Stimulated activated naive CD8-positive, alpha-beta T cell treated with anti-CD3 and anti-CD28 coated beads, Interleukin-15, amount 100 ng/mL, for 72 hours (primary cell): ENCODE measurements around the gene INTS11.

Source experiments
- ATAC-seq: fragments of 150-1000 bp; cut with Tn5 transposase; 2 replicates; pipeline ENCODE4 v1.10.0; 2021; ENCODE audit warnings: mild to moderate bottlenecking, moderate library complexity
- DNase-seq, 2 donors: peaks; one replicate each; pipeline ENCODE4 v3.0.0; 2021 to 2022
- H3K27ac Mint-ChIP-seq, 2 donors: one replicate each; pipeline ENCODE4 v1.8.0; 2022; ENCODE audit warnings: mild to moderate bottlenecking in 2 of 2, mixed read lengths in 2 of 2, moderate library complexity in 2 of 2
- H3K27me3 Mint-ChIP-seq: one replicate; pipeline ENCODE4 v1.8.0; 2022; ENCODE audit warnings: mixed read lengths
- H3K4me1 Mint-ChIP-seq: one replicate; pipeline ENCODE4 v1.8.0; 2022; ENCODE audit warnings: mild to moderate bottlenecking, mixed read lengths
- H3K4me3 Mint-ChIP-seq, 2 donors: one replicate each; pipeline ENCODE4 v1.8.0; 2022; ENCODE audit warnings: mild to moderate bottlenecking in 2 of 2, mixed read lengths in 2 of 2, moderate library complexity in 1 of 2
- H3K9me3 Mint-ChIP-seq, 2 donors: one replicate each; pipeline ENCODE4 v1.8.0; 2022; ENCODE audit warnings: mixed read lengths in 2 of 2

The INTS11 gene

GRCh38 chr1:1340185-1340584 lies 15.7 kb upstream of the INTS11 start:
- Mint-ChIP-seq H3K27ac (no peak overlapping the region), H3K4me3 (no peak overlapping the region)

DNA sequence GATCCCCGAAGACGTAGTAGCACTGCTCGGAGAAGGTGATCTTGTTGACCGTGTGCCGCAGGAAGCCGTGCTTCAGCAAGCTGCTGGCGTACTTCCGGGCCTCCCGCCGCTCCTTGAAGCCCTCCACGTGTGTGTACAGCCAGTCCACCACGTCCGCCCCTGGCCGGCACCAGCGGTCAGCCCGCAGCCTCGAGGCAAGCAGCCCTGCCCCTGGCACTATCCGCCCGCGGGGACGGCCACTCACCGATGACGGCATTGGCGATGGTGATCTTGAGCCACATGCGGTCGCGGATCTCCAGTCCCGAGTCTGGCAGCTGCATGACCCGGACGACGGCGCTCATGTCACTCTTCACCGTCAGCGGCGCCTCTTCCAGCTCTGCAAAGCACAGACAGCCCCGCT lies 13.8 kb upstream of the INTS11 start:
- Mint-ChIP-seq H3K27ac (no peak overlapping the region), H3K4me3 (no peak overlapping the region), H3K9me3 (peaks cover 0 to 7% of the 10 kb centered on the region in 2 donors), H3K27me3 (no peaks in the 10 kb centered on the region), H3K4me1 (peaks cover 8% of the 10 kb centered on the region)
- no peak for DNase-seq
- no peak for ATAC-seq

More at GRCh38 chr1:1340185-1340584, 15.7 kb upstream of the INTS11 start:
- Mint-ChIP-seq H3K27me3 (no peaks in the 10 kb centered on the region), H3K4me1 (peaks cover 23% of the 10 kb centered on the region), H3K9me3 (peaks cover 0 to 7% of the 10 kb centered on the region in 2 donors)
- no peak for DNase-seq
- no peak for ATAC-seq

DNA sequence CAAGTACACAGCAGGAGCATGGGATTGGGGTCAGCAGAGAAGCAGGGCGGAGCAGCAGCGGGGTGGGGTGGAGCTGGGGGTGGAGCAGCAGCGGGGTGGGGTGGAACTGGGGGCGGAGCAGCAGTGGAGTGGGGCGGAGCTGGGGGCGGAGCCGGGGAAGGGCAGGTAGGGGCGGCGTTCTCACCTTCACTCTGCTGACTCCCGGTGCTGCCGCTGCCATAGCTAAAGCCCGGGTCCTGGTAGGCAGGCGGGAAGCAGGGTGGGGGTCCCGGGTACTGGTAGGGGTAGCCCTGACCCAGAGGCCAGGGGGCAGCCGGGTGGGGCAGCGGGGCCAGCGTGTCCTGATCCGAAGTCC lies 13.3 kb upstream of the INTS11 start:
- ATAC-seq (peak; percentile 30), DNase-seq (no peak)
- Mint-ChIP-seq H3K4me1 (peaks cover 2% of the 10 kb centered on the region), H3K27ac (no peak overlapping the region), H3K4me3 (no peak overlapping the region), H3K27me3 (no peaks in the 10 kb centered on the region), H3K9me3 (peaks cover 0 to 7% of the 10 kb centered on the region in 2 donors)

GRCh38 chr1:1336931-1337792 lies 12.7 kb upstream of the INTS11 start:
- no peak overlapping the region for H3K4me3 Mint-ChIP-seq
- H3K4me1 Mint-ChIP-seq = no peaks in the 10 kb centered on the region
- peaks cover 0 to 7% of the 10 kb centered on the region in 2 donors for H3K9me3 Mint-ChIP-seq
- DNase-seq (no peak), ATAC-seq (no peak)
- no peak overlapping the region for H3K27ac Mint-ChIP-seq
- no peaks in the 10 kb centered on the region for H3K27me3 Mint-ChIP-seq

DNA sequence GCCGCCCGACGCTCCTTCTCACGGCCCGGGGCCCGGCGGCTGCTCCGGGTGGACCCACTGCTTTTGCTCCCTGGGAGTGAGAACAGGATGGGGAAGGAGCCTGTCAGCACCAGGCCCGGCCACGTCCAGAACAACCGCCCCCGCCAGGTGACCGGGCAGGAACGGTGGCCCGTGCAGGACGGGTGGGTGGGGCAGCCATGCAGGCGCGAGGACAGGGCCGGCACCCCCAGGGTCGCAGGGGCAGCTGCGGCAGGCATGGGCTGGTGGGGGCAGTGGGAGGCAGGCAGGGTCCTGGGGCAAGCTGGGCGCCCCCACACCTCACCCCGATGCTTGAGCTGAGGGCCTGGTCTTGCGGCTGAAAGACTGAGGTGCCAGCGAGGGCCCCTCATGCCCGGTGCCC lies 12.0 kb upstream of the INTS11 start:
- DNase-seq (no peak), ATAC-seq (no peak)
- H3K9me3 Mint-ChIP-seq = peaks cover 0 to 6% of the 10 kb centered on the region in 2 donors
- H3K27me3 Mint-ChIP-seq = no peaks in the 10 kb centered on the region
- no peaks in the 10 kb centered on the region for H3K4me1 Mint-ChIP-seq
- no peak overlapping the region for H3K27ac Mint-ChIP-seq
- H3K4me3 Mint-ChIP-seq = no peak overlapping the region

DNA sequence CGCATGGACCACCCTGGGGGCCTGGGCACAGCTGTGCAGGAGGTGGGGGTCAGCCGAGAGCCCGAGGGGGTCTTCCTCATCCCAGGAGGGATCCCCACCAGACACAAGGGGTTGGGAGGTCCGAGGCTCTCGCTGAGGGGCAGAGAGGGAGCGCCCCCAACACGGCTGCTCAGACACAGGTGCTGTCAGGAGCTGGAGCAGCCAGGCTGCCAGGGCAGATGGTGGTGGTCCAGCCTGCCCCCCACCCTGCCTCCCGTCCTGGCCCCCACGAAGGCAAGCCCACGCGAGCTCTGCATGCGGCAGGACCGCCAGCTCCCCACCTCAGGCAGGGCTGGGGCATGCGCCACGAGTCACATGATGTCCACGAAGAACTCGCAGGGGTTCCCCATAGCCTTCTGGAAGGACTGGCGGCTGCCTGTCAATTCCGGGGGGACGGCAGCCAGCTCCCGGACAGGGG lies 11.4 kb upstream of the INTS11 start:
- no peaks in the 10 kb centered on the region for H3K4me1 Mint-ChIP-seq
- peaks cover 0 to under 1% of the 10 kb centered on the region in 2 donors for H3K9me3 Mint-ChIP-seq
- no peaks in the 10 kb centered on the region for H3K27me3 Mint-ChIP-seq
- H3K4me3 Mint-ChIP-seq = no peak overlapping the region
- no peak for ATAC-seq
- DNase-seq = no peak
- no peak overlapping the region for H3K27ac Mint-ChIP-seq

- H3K4me3 Mint-ChIP-seq = no peak overlapping the region
- no peak overlapping the region for H3K27ac Mint-ChIP-seq
- H3K9me3 Mint-ChIP-seq = no peaks in the 10 kb centered on the region
- no peaks in the 10 kb centered on the region for H3K4me1 Mint-ChIP-seq
- ATAC-seq = no peak
- DNase-seq = no peak
- no peaks in the 10 kb centered on the region for H3K27me3 Mint-ChIP-seq
These were observed 10.8 kb upstream of the INTS11 start for GRCh38 chr1:1335283-1335682.

DNA sequence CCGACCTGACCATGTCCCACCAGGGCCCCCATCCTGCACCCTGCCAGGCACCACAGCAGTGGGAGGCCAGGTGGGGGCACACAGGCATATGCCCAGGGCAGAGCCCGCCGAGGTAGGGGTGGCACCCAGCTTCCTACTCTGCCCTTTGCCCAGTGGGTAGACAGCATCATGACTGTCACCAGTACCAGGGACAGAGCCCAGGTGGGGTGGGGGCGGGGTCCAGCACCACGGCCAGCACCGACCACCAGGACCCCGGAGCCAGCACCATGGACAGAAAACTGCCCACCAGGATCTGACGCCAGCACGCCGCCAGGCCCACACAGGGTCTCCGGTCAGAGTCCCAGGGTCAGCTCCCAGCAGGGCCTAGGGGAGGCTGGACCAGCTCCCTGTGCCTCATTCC lies 10.4 kb upstream of the INTS11 start:
- H3K27ac Mint-ChIP-seq = peak overlapping the region in 1 of 2 donors; percentile 74
- H3K4me3 Mint-ChIP-seq = no peak overlapping the region
- H3K4me1 Mint-ChIP-seq = no peaks in the 10 kb centered on the region
- ATAC-seq = no peak
- H3K9me3 Mint-ChIP-seq = peaks cover 2 to 3% of the 10 kb centered on the region in 2 donors
- DNase-seq = no peak
- H3K27me3 Mint-ChIP-seq = no peaks in the 10 kb centered on the region

DNA sequence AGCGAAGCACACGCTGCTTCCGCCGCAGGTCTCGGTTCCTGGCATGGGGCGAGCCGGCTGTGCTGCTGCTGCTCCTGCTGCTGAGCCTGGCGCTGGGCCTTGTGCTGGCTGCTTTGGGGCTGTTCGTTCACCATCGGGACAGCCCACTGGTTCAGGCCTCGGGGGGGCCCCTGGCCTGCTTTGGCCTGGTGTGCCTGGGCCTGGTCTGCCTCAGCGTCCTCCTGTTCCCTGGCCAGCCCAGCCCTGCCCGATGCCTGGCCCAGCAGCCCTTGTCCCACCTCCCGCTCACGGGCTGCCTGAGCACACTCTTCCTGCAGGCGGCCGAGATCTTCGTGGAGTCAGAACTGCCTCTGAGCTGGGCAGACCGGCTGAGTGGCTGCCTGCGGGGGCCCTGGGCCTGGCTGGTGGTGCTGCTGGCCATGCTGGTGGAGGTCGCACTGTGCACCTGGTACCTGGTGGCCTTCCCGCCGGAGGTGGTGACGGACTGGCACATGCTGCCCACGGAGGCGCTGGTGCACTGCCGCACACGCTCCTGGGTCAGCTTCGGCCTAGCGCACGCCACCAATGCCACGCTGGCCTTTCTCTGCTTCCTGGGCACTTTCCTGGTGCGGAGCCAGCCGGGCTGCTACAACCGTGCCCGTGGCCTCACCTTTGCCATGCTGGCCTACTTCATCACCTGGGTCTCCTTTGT lies 9.2 kb upstream of the INTS11 start:
- Mint-ChIP-seq H3K27me3 (no peaks in the 10 kb centered on the region), H3K4me3 (no peak overlapping the region), H3K4me1 (peaks cover 6% of the 10 kb centered on the region), H3K9me3 (peaks cover 4 to 6% of the 10 kb centered on the region in 2 donors), H3K27ac (peak overlapping the region in 1 of 2 donors; percentile 71)
- ATAC-seq (no peak), DNase-seq (no peak)

- Mint-ChIP-seq H3K4me3 (no peak overlapping the region), H3K4me1 (peaks cover 7% of the 10 kb centered on the region), H3K27me3 (no peaks in the 10 kb centered on the region), H3K9me3 (peaks cover 4 to 6% of the 10 kb centered on the region in 2 donors), H3K27ac (peak overlapping the region in 1 of 2 donors; percentile 42)
- ATAC-seq (no peak), DNase-seq (no peak)
These were observed 8.5 kb upstream of the INTS11 start for GRCh38 chr1:1332774-1333480.

- H3K9me3 Mint-ChIP-seq = peaks cover 4 to 6% of the 10 kb centered on the region in 2 donors
- no peak for ATAC-seq
- peak overlapping the region in 1 of 2 donors; percentile 27 for H3K27ac Mint-ChIP-seq
- no peak overlapping the region for H3K4me3 Mint-ChIP-seq
- peaks cover 12% of the 10 kb centered on the region for H3K4me1 Mint-ChIP-seq
- no peak for DNase-seq
- H3K27me3 Mint-ChIP-seq = no peaks in the 10 kb centered on the region
These were observed 7.7 kb upstream of the INTS11 start for GRCh38 chr1:1332031-1332755.

DNA sequence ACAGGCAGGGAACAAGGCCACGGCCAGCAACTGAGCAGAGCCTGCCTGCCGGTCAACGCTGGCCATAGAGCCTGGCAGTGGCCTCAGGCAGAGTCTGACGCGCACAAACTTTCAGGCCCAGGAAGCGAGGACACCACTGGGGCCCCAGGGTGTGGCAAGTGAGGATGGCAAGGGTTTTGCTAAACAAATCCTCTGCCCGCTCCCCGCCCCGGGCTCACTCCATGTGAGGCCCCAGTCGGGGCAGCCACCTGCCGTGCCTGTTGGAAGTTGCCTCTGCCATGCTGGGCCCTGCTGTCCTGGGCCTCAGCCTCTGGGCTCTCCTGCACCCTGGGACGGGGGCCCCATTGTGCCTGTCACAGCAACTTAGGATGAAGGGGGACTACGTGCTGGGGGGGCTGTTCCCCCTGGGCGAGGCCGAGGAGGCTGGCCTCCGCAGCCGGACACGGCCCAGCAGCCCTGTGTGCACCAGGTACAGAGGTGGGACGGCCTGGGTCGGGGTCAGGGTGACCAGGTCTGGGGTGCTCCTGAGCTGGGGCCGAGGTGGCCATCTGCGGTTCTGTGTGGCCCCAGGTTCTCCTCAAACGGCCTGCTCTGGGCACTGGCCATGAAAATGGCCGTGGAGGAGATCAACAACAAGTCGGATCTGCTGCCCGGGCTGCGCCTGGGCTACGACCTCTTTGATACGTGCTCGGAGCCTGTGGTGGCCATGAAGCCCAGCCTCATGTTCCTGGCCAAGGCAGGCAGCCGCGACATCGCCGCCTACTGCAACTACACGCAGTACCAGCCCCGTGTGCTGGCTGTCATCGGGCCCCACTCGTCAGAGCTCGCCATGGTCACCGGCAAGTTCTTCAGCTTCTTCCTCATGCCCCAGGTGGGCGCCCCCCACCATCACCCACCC lies 6.9 kb upstream of the INTS11 start, which contains the start of gene TAS1R3:
Gene TAS1R3, plus strand, starts transcription at position 213 of the 898 bp plus-strand sequence. Its CDS starts 66 bp downstream, at position 279.
- H3K4me1 Mint-ChIP-seq = peaks cover 18% of the 10 kb centered on the region
- no peak within 1 kb of the TSS for H3K4me3 Mint-ChIP-seq
- no peaks in the 10 kb centered on the region for H3K27me3 Mint-ChIP-seq
- peaks cover 4 to 6% of the 10 kb centered on the region in 2 donors for H3K9me3 Mint-ChIP-seq
- peak; percentile 6 for ATAC-seq
- no peak for DNase-seq
- H3K27ac Mint-ChIP-seq = peak within 1 kb of the TSS in 1 of 2 donors; percentile 19

- DNase-seq (no peak), ATAC-seq (no peak)
- H3K9me3 Mint-ChIP-seq = peaks cover 4 to 6% of the 10 kb centered on the region in 2 donors
- H3K27ac Mint-ChIP-seq = no peak overlapping the region
- H3K27me3 Mint-ChIP-seq = no peaks in the 10 kb centered on the region
- H3K4me1 Mint-ChIP-seq = peaks cover 26% of the 10 kb centered on the region
- no peak overlapping the region for H3K4me3 Mint-ChIP-seq
These were observed 6.1 kb upstream of the INTS11 start for GRCh38 chr1:1330366-1331067.
